K562 (cell line): ENCODE results near the gene MEOX2. TPM values are rescaled to one million over a fixed set of nuclear protein-coding genes. Genes with fewer than 3 reads are reported as not detected.

ENCODE experiments used
- ATAC-seq: fragments of 200-7000 bp; cut with Tn5 transposase; 3 replicates; pipeline ENCODE4 v1.9.1; 2020; ENCODE audit warnings: moderate library complexity
- BruUV-seq: library from RNA; stranded (reverse); fragments of 400-500 nt; replicated peaks from 2 replicates; lab custom pipeline; 2021; lab: Mats Ljungman, UMichigan
- CTCF ChIA-PET: fragments of 300-600 bp; formaldehyde crosslinking; extraction: SDS; loops from one replicate; lab custom pipeline; 2021; ENCODE audit warnings: low intra/inter-chr PET ratio; lab: Yijun Ruan, JAX
- POLR2A ChIA-PET: fragments of 300-600, 350-650 bp; sonication (Branson Sonifier 250); formaldehyde crosslinking; extraction: SDS; loops from one replicate; lab custom pipeline; 2021; ENCODE audit warnings: antibody characterized with exemption, inconsistent platforms; lab: Yijun Ruan, JAX
- DNase-seq, 4 experiments: peaks; one replicate each; pipeline versions ENCODE4 v3.0.0 to v3.0.0-alpha.2; 2011 to 2018; ENCODE audit warnings: low spot score in 3 of 4, mixed read lengths in 3 of 4; ENCODE audit errors: extremely low read depth in 1 of 4
- FAIRE-seq: peaks from 2 replicates; lab custom pipeline; 2011; peaks lifted over from hg19 to GRCh38; lab: Jason Lieb, UNC
- H2AFZ ChIP-seq: 2 replicates; pipeline ENCODE4 v1.6.0; 2011; ENCODE audit warnings: low read depth, low read length, control low read depth, inconsistent platforms
- H3K27ac ChIP-seq: fragments of 200-600 bp; 3 replicates; pipeline ENCODE4 v1.8.0; 2011; ENCODE audit warnings: low read depth, mild to moderate bottlenecking, control low read depth, inconsistent platforms, low read length, moderate library complexity, mixed read lengths; ENCODE audit errors: extremely low read depth
- H3K27me3 ChIP-seq, 2 experiments: fragments of 300-600 bp in 1 of 2; 2 replicates in 1 of 2; 3 replicates in 1 of 2; pipeline versions ENCODE4 v1.6.0 to v1.8.0; 2011; ENCODE audit warnings: inconsistent platforms in 2 of 2, low read length in 2 of 2, mild to moderate bottlenecking in 1 of 2, mixed read lengths in 1 of 2, moderate library complexity in 1 of 2; ENCODE audit not compliant: control insufficient read depth in 2 of 2, insufficient read depth in 2 of 2
- H3K36me3 ChIP-seq: fragments of 300-600 bp; 3 replicates; pipeline ENCODE4 v1.8.0; 2011; ENCODE audit warnings: mild to moderate bottlenecking, low read length, inconsistent platforms; ENCODE audit not compliant: control insufficient read depth, insufficient read depth
- H3K4me1 ChIP-seq, 2 experiments: fragments of 200-600 bp in 1 of 2; replicated peaks in 1 of 2; 2 replicates in 1 of 2; 3 replicates in 1 of 2; pipeline versions ENCODE4 v1.5.1 to v1.8.0; 2011; ENCODE audit warnings: inconsistent platforms in 2 of 2, low read length in 2 of 2, mild to moderate bottlenecking in 1 of 2, mixed read lengths in 1 of 2, moderate library complexity in 1 of 2; ENCODE audit not compliant: control insufficient read depth in 2 of 2, insufficient read depth in 2 of 2
- H3K4me2 ChIP-seq: 2 replicates; pipeline ENCODE4 v1.6.1; 2011; ENCODE audit warnings: low read length, control low read depth, inconsistent platforms, mixed read lengths; ENCODE audit not compliant: insufficient read depth
- H3K4me3 ChIP-seq: fragments of 200-600 bp; sonication (generic), shearing (Covaris generic); 2 replicates; pipeline ENCODE4 v1.5.1; 2016; ENCODE audit warnings: control low read depth, inconsistent platforms
- H3K79me2 ChIP-seq: fragments of 200-600 bp; 3 replicates; pipeline ENCODE4 v1.8.0; 2011; ENCODE audit warnings: low read length, inconsistent platforms; ENCODE audit not compliant: control insufficient read depth, insufficient read depth
- H3K9ac ChIP-seq, 2 experiments: 2 replicates each; pipeline versions ENCODE4 v1.6.0 to v1.6.1; 2011; ENCODE audit warnings: low read depth in 2 of 2, low read length in 2 of 2, control low read depth in 1 of 2, inconsistent platforms in 1 of 2, mild to moderate bottlenecking in 1 of 2, mixed read lengths in 1 of 2; ENCODE audit not compliant: insufficient read depth in 1 of 2
- H3K9me1 ChIP-seq: one replicate; pipeline ENCODE4 v1.6.0; 2011; ENCODE audit warnings: inconsistent platforms, mild to moderate bottlenecking, low read length, moderate library complexity; ENCODE audit not compliant: control insufficient read depth, insufficient read depth
- H3K9me3 ChIP-seq: replicated peaks from 2 replicates; pipeline ENCODE4 v1.5.1; 2011; ENCODE audit warnings: low read depth, low read length, inconsistent platforms; ENCODE audit not compliant: control insufficient read depth, insufficient read depth
- H4K20me1 ChIP-seq: replicated peaks from 2 replicates; pipeline ENCODE4 v1.6.1; 2011; ENCODE audit warnings: low read length, inconsistent platforms, mixed read lengths; ENCODE audit not compliant: control insufficient read depth, insufficient read depth
- CAMTA2 ChIP-seq: fragments of 250-450 bp; sonication (Bioruptor Pico); conservative IDR thresholded peaks from 2 replicates; pipeline ENCODE4 v1.5.1; 2022
- CREB3 ChIP-seq: fragments of 450-650 bp; conservative IDR thresholded peaks from 2 replicates; pipeline ENCODE4 v1.6.1; 2016; ENCODE audit warnings: missing genetic modification characterization, low read depth, mild to moderate bottlenecking, missing compliant biosample characterization, moderate library complexity
- RBBP5 ChIP-seq: fragments of 200-600 bp; sonication (generic); IDR thresholded peaks from 2 replicates; pipeline ENCODE4 v1.6.1; 2012; ENCODE audit warnings: borderline replicate concordance, mild to moderate bottlenecking, low read length, control low read depth, inconsistent platforms; ENCODE audit not compliant: insufficient read depth, poor library complexity, severe bottlenecking
- SMARCE1 ChIP-seq: fragments of 450-650 bp; IDR thresholded peaks from 2 replicates; pipeline ENCODE4 v1.7.1; 2016; ENCODE audit warnings: mild to moderate bottlenecking
- ZNF175 ChIP-seq: fragments of 200-800 bp; sonication (Bioruptor generic); IDR thresholded peaks from 2 replicates; pipeline ENCODE4 v1.6.1; 2016; ENCODE audit warnings: low read depth, mild to moderate bottlenecking, missing genetic modification characterization, missing compliant biosample characterization
- ZNF444 ChIP-seq: fragments of 250-450 bp; sonication (Bioruptor Pico); IDR thresholded peaks from 2 replicates; pipeline ENCODE4 v1.4.0; 2020; ENCODE audit warnings: mild to moderate bottlenecking, moderate library complexity
- WGBS: fragments of 100-300 bp; shearing (Covaris generic); methylation state at CpG from one replicate; pipeline ENCODE4 v1.1.6; 2016; ENCODE audit warnings: low coverage, mixed read lengths; ENCODE audit not compliant: insufficient coverage; ENCODE audit errors: missing lambda C conversion rate; 5-methylcytosine and 5-hydroxymethylcytosine counted together
- in situ Hi-C: fragments of 300-500 bp; cut with MboI; formaldehyde crosslinking; loops from 4 replicates; pipeline ENCODE4 v1.15.0; 2018; ENCODE audit warnings: inconsistent platforms, mixed read lengths
- intact Hi-C: fragments of 100-400 bp; cut with micrococcal nuclease; formaldehyde crosslinking; loops from 2 replicates; pipeline ENCODE4 v1.14.2; 2022
- polyA plus RNA-seq, 8 experiments: library from polyadenylated mRNA; depleted of rRNA in 4 of 8; stranded (reverse) in 5 of 8; unstranded in 3 of 8; fragments of >200 nt; fragmentation: Nextera tagmentation in 2 of 8; fragmentation: Illumina TruSeq in 1 of 8; extraction: Ambion mirVana in 2 of 8; extraction: Trizol in 1 of 8; gene quantifications; 2 replicates each; pipeline versions ENCODE4 v1.2.1 to v1.2.3, GENCODE V29; 2011 to 2014; ENCODE audit warnings: inconsistent platforms in 1 of 8, missing spikeins in 1 of 8
- total RNA-seq, 7 experiments: library from RNA; depleted of rRNA in 6 of 7; stranded (reverse); fragments of >200 nt in 6 of 7; fragmentation: Illumina TruSeq in 2 of 7; extraction: Trizol in 2 of 7; gene quantifications; 2 replicates each; pipeline versions ENCODE4 v1.2.1 to v1.2.3, GENCODE V29; 2011 to 2021; ENCODE audit warnings: low replicate concordance in 1 of 7

MEOX2 gene
- total and polyA plus RNA-seq, 9 of the 15 experiments (the other 6 are each of a cell fraction or from before 2014, with no cell fraction given) = not detected

- TF ChIP-seq ZNF175 (no peak), RBBP5 (no peak), CAMTA2 (no peak), CREB3 (tag) (no peak), SMARCE1 (no peak), ZNF444 (CRISPR knock-in tag) (no peak)
- in situ Hi-C loops = no loop called here
- no peak for ATAC-seq
These were observed 35.7 kb downstream of the MEOX2 start for GRCh38 chr7:15650787-15651186.

More at GRCh38 chr7:15650787-15651186, 35.7 kb downstream of the MEOX2 start:
- Histone ChIP-seq H3K4me3 (no peak overlapping the region), H3K36me3 (no peaks in the 10 kb centered on the region), H3K79me2 (no peaks in the 10 kb centered on the region), H3K9me1 (no peaks in the 10 kb centered on the region), H3K9me3 (peaks cover 1% of the 10 kb centered on the region; the same call in 1 of the 2 replicates), H2AFZ (no peak overlapping the region), H3K9ac (no peak overlapping the region), H3K27me3 (no peaks in the 10 kb centered on the region), H3K27ac (no peak overlapping the region), H4K20me1 (no peaks in the 10 kb centered on the region), H3K4me2 (no peak overlapping the region), H3K4me1 (no peaks in the 10 kb centered on the region)
- intact Hi-C loops = no loop called here
- FAIRE-seq (no peak), DNase-seq (no peak)
- no TSS peak for BruUV-seq
- CTCF ChIA-PET = no interaction called here
- WGBS = 0% methylated on average over 4 of the region's 4 CpGs
- POLR2A ChIA-PET = no interaction called here
